ENCODE data around the gene FAM186B. TPM values are rescaled to one million over a fixed set of nuclear protein-coding genes. Genes with fewer than 3 reads are reported as not detected.

FAM186B gene
- total and polyA plus RNA-seq, 2 experiments from 2014 or later: 0.21 to 0.38 TPM

DNA sequence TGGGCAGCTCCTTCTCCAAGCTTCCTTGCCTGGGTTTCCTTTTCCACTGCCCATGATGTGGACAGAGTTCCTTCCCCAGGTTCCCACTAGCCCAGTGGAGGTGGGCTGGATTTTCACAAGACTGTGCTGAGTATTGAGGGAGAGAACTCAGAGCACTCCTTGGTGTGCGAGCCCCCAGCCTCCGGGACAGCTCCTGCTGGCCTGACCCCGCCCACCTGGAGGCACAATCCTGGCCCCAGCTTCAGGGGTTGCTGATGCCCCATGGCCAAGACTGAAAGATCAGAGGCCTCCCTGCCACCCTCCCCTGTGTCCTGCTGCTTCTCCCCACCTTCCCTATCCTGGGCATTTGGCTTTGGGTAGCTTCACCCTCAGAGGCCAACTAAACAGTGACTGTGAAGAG, 59.0 kb downstream of the FAM186B start (continued):
- TF ChIP-seq EZH2 (IDR thresholded peaks at IDR 0.05; ENCODE audit: low read depth, unreplicated experiment) (no peak), ZNF114 (CRISPR knock-in tag; IDR thresholded peaks at IDR 0.05) (no peak), CREB1 (CRISPR knock-in tag; IDR thresholded peaks at IDR 0.05; ENCODE audit: low read depth) (no peak), POLR2AphosphoS5 (IDR thresholded peaks at IDR 0.05; ENCODE audit: low read depth) (no peak)
- TF ChIP-seq, protein P1, sequence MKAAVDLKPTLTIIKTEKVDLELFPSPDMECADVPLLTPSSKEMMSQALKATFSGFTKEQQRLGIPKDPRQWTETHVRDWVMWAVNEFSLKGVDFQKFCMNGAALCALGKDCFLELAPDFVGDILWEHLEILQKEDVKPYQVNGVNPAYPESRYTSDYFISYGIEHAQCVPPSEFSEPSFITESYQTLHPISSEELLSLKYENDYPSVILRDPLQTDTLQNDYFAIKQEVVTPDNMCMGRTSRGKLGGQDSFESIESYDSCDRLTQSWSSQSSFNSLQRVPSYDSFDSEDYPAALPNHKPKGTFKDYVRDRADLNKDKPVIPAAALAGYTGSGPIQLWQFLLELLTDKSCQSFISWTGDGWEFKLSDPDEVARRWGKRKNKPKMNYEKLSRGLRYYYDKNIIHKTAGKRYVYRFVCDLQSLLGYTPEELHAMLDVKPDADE (IDR thresholded peaks at IDR 0.05): no peak
- TF ChIP-seq, protein P2, sequence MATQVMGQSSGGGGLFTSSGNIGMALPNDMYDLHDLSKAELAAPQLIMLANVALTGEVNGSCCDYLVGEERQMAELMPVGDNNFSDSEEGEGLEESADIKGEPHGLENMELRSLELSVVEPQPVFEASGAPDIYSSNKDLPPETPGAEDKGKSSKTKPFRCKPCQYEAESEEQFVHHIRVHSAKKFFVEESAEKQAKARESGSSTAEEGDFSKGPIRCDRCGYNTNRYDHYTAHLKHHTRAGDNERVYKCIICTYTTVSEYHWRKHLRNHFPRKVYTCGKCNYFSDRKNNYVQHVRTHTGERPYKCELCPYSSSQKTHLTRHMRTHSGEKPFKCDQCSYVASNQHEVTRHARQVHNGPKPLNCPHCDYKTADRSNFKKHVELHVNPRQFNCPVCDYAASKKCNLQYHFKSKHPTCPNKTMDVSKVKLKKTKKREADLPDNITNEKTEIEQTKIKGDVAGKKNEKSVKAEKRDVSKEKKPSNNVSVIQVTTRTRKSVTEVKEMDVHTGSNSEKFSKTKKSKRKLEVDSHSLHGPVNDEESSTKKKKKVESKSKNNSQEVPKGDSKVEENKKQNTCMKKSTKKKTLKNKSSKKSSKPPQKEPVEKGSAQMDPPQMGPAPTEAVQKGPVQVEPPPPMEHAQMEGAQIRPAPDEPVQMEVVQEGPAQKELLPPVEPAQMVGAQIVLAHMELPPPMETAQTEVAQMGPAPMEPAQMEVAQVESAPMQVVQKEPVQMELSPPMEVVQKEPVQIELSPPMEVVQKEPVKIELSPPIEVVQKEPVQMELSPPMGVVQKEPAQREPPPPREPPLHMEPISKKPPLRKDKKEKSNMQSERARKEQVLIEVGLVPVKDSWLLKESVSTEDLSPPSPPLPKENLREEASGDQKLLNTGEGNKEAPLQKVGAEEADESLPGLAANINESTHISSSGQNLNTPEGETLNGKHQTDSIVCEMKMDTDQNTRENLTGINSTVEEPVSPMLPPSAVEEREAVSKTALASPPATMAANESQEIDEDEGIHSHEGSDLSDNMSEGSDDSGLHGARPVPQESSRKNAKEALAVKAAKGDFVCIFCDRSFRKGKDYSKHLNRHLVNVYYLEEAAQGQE (IDR thresholded peaks at IDR 0.05; ENCODE audit: unreplicated experiment): no peak
- TF ChIP-seq, protein P3, sequence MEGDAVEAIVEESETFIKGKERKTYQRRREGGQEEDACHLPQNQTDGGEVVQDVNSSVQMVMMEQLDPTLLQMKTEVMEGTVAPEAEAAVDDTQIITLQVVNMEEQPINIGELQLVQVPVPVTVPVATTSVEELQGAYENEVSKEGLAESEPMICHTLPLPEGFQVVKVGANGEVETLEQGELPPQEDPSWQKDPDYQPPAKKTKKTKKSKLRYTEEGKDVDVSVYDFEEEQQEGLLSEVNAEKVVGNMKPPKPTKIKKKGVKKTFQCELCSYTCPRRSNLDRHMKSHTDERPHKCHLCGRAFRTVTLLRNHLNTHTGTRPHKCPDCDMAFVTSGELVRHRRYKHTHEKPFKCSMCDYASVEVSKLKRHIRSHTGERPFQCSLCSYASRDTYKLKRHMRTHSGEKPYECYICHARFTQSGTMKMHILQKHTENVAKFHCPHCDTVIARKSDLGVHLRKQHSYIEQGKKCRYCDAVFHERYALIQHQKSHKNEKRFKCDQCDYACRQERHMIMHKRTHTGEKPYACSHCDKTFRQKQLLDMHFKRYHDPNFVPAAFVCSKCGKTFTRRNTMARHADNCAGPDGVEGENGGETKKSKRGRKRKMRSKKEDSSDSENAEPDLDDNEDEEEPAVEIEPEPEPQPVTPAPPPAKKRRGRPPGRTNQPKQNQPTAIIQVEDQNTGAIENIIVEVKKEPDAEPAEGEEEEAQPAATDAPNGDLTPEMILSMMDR (conservative IDR thresholded peaks at IDR 0.05; ENCODE audit: low read depth in 2 of 2): no peak

DNA sequence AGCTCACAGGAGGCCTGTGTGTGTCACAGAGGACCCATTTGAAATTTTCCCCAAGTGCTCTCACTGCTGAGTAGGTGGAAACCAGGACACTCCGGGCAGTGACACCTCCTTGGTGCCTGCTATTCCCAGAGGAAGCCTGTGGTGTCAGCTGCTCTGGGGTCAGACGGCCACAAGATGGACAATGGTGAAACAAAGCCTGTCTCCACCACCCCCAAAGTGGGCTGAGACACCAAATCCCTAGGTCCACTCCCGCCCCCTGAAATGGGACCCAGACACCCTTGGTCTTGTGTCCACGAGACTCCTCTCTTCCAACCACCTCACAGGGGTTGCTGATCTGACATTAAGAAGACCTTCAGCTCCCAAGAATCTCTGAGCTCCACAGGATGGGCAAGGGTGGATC, 59.6 kb downstream of the FAM186B start:
- Histone ChIP-seq H4K20me1 (replicated peaks; ENCODE audit: insufficient read depth) (no peaks in the 10 kb centered on the region; the same call in 1 of the 2 replicates), H3K79me2 (replicated peaks; ENCODE audit: insufficient read depth) (no peaks in the 10 kb centered on the region), H3K27ac (ENCODE audit: low read depth) (no peak overlapping the region), H3K4me3 (no peak overlapping the region), H3K9me2 (ENCODE audit: insufficient read depth) (no peaks in the 10 kb centered on the region), H2AFZ (no peak overlapping the region), H3K4me2 (no peak overlapping the region), H3F3A (replicated peaks; ENCODE audit: low read depth) (no peaks in the 10 kb centered on the region), H3K27me3 (ENCODE audit: insufficient read depth) (peaks cover 100% of the 10 kb centered on the region), H3K36me3 (ENCODE audit: insufficient read depth) (no peaks in the 10 kb centered on the region), H3K4me1 (ENCODE audit: insufficient read depth) (peaks cover 8% of the 10 kb centered on the region; the same call in 1 of the 2 replicates)
- H3K4me1 Mint-ChIP-seq: peaks cover 31% of the 10 kb centered on the region
- no peaks in the 10 kb centered on the region; the same call in 2 of the 3 replicates for H3K9me3 Mint-ChIP-seq
- no peak for DNase-seq (ENCODE audit: low spot score)
- no peak overlapping the region for H3K4me3 Mint-ChIP-seq
- peaks cover 95% of the 10 kb centered on the region for H3K27me3 Mint-ChIP-seq (ENCODE audit: insufficient read depth, low read depth, poor library complexity)
- no peak for ATAC-seq
- no peak overlapping the region for H3K27ac Mint-ChIP-seq
- no peaks in the 10 kb centered on the region for H3K36me3 Mint-ChIP-seq (ENCODE audit: low read depth)
- TF ChIP-seq POLR2AphosphoS5 (IDR thresholded peaks at IDR 0.05; ENCODE audit: low read depth): no peak
- TF ChIP-seq, protein P4, sequence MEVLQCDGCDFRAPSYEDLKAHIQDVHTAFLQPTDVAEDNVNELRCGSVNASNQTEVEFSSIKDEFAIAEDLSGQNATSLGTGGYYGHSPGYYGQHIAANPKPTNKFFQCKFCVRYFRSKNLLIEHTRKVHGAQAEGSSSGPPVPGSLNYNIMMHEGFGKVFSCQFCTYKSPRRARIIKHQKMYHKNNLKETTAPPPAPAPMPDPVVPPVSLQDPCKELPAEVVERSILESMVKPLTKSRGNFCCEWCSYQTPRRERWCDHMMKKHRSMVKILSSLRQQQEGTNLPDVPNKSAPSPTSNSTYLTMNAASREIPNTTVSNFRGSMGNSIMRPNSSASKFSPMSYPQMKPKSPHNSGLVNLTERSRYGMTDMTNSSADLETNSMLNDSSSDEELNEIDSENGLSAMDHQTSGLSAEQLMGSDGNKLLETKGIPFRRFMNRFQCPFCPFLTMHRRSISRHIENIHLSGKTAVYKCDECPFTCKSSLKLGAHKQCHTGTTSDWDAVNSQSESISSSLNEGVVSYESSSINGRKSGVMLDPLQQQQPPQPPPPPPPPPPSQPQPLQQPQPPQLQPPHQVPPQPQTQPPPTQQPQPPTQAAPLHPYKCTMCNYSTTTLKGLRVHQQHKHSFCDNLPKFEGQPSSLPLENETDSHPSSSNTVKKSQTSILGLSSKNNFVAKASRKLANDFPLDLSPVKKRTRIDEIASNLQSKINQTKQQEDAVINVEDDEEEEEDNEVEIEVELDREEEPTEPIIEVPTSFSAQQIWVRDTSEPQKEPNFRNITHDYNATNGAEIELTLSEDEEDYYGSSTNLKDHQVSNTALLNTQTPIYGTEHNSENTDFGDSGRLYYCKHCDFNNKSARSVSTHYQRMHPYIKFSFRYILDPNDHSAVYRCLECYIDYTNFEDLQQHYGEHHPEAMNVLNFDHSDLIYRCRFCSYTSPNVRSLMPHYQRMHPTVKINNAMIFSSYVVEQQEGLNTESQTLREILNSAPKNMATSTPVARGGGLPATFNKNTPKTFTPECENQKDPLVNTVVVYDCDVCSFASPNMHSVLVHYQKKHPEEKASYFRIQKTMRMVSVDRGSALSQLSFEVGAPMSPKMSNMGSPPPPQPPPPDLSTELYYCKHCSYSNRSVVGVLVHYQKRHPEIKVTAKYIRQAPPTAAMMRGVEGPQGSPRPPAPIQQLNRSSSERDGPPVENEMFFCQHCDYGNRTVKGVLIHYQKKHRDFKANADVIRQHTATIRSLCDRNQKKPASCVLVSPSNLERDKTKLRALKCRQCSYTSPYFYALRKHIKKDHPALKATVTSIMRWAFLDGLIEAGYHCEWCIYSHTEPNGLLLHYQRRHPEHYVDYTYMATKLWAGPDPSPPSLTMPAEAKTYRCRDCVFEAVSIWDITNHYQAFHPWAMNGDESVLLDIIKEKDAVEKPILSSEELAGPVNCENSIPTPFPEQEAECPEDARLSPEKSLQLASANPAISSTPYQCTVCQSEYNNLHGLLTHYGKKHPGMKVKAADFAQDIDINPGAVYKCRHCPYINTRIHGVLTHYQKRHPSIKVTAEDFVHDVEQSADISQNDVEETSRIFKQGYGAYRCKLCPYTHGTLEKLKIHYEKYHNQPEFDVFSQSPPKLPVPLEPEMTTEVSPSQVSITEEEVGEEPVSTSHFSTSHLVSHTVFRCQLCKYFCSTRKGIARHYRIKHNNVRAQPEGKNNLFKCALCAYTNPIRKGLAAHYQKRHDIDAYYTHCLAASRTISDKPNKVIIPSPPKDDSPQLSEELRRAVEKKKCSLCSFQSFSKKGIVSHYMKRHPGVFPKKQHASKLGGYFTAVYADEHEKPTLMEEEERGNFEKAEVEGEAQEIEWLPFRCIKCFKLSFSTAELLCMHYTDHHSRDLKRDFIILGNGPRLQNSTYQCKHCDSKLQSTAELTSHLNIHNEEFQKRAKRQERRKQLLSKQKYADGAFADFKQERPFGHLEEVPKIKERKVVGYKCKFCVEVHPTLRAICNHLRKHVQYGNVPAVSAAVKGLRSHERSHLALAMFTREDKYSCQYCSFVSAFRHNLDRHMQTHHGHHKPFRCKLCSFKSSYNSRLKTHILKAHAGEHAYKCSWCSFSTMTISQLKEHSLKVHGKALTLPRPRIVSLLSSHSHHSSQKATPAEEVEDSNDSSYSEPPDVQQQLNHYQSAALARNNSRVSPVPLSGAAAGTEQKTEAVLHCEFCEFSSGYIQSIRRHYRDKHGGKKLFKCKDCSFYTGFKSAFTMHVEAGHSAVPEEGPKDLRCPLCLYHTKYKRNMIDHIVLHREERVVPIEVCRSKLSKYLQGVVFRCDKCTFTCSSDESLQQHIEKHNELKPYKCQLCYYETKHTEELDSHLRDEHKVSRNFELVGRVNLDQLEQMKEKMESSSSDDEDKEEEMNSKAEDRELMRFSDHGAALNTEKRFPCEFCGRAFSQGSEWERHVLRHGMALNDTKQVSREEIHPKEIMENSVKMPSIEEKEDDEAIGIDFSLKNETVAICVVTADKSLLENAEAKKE (CRISPR knock-in tag; IDR thresholded peaks at IDR 0.05): no peak
- TF ChIP-seq, protein P3 (conservative IDR thresholded peaks at IDR 0.05; ENCODE audit: low read depth in 2 of 2): no peak
- no peak for TF ChIP-seq ZNF114 (CRISPR knock-in tag; IDR thresholded peaks at IDR 0.05)
- TF ChIP-seq EZH2 (IDR thresholded peaks at IDR 0.05; ENCODE audit: low read depth, unreplicated experiment): no peak

Measured in GM23338 (cell line).